Fibroblast of the aortic adventitia (primary cell): Measurements from ENCODE around the gene NPAT. TPM values are rescaled to one million over a fixed set of nuclear protein-coding genes. Genes with fewer than 3 reads are reported as not detected.
A peak's percentile ranks its signal among the peaks of the same experiment; 100 is the strongest.

ENCODE experiments used
- DNase-seq: peaks from one replicate; pipeline ENCODE4 v3.0.0-alpha.2; 2010; ENCODE audit warnings: low read depth
- H3K4me3 ChIP-seq: 2 replicates; pipeline ENCODE4 v1.5.1; 2011; ENCODE audit warnings: low read depth, mild to moderate bottlenecking, control low read depth, low read length, moderate library complexity
- CTCF ChIP-seq: IDR thresholded peaks from 2 replicates; pipeline ENCODE4 v1.5.1; 2011; ENCODE audit warnings: mild to moderate bottlenecking, low read length, control low read depth, inconsistent platforms; ENCODE audit not compliant: insufficient read depth
- total RNA-seq: library from RNA; depleted of rRNA; stranded (reverse); fragments of >200 nt; gene quantifications from 2 replicates; pipeline ENCODE4 v1.2.3, GENCODE V29; 2012; ENCODE audit warnings: low replicate concordance

The NPAT gene
- total RNA-seq, 1 donor: 28.9 TPM

DNA sequence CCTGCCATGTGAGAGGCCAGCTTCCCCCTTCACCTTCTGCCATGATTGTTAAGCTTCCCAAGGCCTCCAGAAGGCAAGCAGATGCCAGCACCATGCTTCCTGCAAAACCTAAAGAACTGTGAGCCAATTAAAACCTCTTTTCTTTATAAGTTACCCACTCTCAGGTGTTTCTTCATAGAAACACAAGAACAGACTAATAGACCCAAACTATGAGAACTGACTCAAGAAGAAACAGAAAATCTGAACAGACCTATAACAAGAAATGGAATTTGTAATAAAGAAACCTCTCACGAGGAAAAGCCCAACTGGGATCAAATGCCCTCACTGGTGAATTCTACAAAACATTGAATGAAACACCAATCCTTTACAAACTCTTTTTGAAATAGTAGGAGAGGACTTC lies 12.0 kb downstream of the NPAT start:
- TF ChIP-seq CTCF: no peak
- no peak overlapping the region for H3K4me3 ChIP-seq
- DNase-seq: no peak

- TF ChIP-seq CTCF: no peak
- no peak overlapping the region for H3K4me3 ChIP-seq
- no peak for DNase-seq
Observed at GRCh38 chr11:108207683-108208060, 14.8 kb downstream of the NPAT start.

DNA sequence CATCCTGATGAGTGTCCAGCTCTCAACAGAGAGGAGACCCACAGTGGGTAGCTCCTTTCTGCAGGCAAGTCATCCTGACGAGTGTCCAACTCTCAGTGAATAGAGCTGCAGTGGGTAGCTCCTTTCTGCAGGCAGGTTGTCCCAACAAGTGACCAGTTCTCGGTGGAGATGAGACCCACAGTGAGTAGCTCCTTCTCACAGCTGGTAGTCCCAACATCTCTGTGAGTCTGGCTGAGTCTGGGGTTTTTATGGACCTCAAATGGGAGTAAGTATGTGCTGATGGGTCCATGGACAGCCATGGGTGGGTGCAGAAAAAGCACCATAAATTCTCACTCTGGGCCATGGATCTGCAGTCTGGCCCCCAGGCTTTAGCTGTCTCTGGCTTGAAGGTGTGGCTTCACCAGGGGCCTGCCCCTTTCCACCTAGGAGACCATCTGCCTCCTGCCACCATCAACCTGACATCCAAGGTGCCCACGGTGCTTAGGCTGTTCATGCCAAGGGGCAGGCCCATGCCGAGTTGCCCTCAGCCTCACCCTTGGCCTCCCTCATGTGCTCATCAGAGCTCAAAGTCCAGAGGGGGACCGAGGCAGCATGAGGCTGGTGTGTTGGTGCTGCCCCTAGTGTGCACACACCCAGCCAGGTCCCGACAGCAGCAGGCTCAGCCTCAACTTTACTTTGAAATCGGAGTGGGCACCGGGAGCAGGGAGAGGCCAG lies 15.3 kb downstream of the NPAT start:
- no peak for TF ChIP-seq CTCF
- DNase-seq: no peak
- H3K4me3 ChIP-seq: no peak overlapping the region

GRCh38 chr11:108206171-108206570 lies 16.3 kb downstream of the NPAT start:
- DNase-seq: peak; percentile 22
- no peak for TF ChIP-seq CTCF
- no peak overlapping the region for H3K4me3 ChIP-seq

DNA sequence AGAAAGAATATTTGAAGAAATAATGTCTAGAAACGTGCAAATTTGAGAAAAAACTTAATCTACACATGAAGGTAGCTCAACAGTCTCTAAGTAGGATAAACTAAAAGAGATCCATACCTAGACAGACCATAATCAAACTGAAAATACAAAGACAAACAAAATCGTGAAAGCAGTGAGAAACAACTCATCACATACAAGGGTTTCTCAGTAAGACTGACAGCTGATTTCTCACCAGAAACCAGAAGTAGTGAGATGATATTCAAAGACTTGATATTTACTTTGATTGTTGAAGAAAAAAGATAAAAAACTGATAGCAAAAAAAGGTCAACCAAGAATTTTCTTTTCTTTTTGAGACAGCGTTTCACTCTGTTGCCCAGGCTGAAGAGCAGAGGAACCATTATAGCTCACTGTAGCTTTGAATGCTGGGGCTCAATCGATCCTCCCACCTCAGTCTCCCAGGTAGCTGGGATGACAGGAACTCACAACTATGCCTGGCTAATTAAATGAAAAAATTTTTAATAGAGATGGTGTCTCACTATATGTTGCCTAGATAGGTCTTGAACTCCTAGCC lies 17.4 kb downstream of the NPAT start:
- no peak overlapping the region for H3K4me3 ChIP-seq
- TF ChIP-seq CTCF: no peak
- DNase-seq: no peak

DNA sequence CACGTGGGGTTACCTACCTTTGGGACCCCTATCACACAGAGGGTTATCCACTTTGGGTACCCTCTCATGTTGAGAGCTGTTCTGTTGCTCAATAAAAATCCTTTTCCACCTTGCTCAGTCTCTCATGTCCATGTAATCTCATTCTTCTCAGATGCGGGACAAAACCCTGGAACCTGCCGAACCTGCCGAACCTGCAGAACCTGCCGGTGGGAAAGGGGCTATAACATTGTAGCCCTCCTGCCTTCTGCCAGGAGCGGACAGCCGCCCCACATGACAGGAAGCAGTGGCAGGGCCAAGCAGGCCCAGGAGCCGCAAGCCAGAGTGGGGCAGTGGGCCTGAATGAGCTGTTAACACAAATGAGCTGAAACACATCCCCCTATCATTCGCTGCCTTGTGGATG lies 18.1 kb downstream of the NPAT start:
- no peak for DNase-seq
- H3K4me3 ChIP-seq: no peak overlapping the region
- TF ChIP-seq CTCF: no peak

DNA sequence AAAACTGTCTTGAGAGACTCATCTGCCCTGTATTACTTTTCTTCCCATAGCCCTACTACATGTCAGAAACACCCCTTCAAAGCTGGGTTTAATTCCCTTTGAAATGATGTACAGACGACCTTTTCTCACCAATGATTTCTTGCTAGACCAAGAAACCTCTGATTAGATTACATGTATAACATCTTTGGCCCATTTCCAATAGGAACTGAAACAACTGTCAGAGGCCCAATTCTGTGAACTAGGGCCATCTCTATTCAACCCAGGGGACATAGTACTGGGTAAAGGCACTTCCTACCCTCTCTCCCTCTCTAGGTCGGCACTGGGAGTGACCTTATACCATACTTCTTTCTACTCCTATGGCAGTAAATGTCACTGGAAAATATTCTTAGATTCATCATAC lies 19.4 kb downstream of the NPAT start:
- no peak for DNase-seq
- no peak for TF ChIP-seq CTCF

More for the DNA sequence above, 19.4 kb downstream of the NPAT start:
- no peak overlapping the region for H3K4me3 ChIP-seq
